ENCODE measurements around the gene EGR4. TPM values are rescaled to one million over a fixed set of nuclear protein-coding genes. Genes with fewer than 3 reads are reported as not detected.

The EGR4 gene
- total and polyA plus RNA-seq, 4 donors, result 0.10 TPM; not detected in 3

DNA sequence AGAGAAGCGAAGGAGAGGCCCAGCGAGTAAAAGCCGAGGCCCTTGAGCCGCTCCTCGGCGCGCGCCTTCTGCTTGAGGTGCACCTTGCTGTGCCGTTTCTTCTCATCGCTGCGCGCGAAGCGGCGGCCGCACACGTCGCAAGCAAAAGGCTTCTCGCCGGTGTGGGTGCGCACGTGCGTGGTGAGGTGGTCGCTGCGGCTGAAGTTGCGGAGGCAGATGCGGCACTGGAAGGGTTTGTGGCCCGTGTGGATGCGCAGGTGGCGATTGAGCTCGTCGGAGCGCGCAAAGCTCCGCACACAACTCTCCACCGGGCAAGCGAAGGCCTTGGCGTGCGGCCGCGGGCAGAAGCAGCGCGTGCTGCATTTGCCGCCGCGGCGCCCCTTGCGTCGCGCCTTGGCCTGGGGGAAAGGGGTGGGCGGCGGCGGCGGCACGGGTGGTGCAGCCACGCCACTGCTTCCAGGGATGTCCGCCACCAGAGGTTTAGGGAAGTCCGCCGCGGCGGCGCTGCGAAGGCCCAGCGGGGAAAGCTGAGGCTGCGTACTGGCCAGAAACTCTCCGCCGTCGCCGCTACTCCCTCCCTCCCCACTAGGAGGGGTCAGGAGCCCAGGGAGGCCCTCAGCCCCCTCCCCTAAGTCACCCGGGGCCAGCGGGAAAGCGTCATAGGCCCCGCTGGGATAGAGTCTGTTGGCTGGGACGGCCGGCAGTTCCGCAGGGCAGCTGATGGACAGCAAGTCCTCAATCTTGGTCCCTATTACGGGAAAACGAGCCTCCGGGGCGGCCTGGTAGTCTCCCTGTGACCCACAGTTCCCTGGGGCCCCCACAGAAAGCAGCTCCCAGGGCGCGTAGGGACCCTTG lies 1.7 kb downstream of the EGR4 start:
- peak in 2 of 6 donors; percentile 38 to 41 for DNase-seq (ENCODE audit: low read depth in 4 of 6, low spot score in 6 of 6)
- H3K36me3 ChIP-seq (ENCODE audit: control insufficient read depth, insufficient read depth, low read length), result no peaks in the 10 kb centered on the region
- H3K4me1 ChIP-seq (ENCODE audit: control insufficient read depth, insufficient read depth, low read length), result peaks cover 24% of the 10 kb centered on the region
- H3K27me3 ChIP-seq (ENCODE audit: control insufficient read depth, insufficient read depth, low read length), result peaks cover 82% of the 10 kb centered on the region
- no peak overlapping the region for H3K4me3 ChIP-seq (ENCODE audit: low read depth, low read length)
- no peak overlapping the region for H3K27ac ChIP-seq (ENCODE audit: low read depth, low read length)
- peaks cover 2% of the 10 kb centered on the region for H3K9me3 ChIP-seq (ENCODE audit: control insufficient read depth, insufficient read depth, low read length)
- under 1% methylated on average over 70 of the region's 82 CpGs for WGBS (ENCODE audit: insufficient coverage)

DNA sequence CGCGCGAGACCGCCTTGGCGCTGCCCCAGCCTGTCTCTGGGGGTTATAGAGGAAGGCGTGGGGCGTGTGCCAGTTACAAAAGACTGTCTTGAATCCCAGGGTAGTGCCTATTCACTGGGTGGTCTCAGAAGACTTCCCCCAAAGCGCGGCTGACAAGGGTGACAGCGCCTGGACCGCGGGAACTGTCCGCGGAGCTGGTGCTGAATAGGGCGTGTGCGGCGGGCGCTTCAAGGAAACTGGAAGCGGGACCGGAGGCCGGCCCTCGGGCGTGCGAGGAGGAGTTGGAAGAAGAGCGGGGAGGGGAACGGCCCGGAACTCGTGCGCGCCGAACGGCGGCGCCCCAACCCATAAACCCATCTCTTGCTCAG lies 2.3 kb downstream of the EGR4 start:
- H3K27ac ChIP-seq (ENCODE audit: low read depth, low read length), result no peak overlapping the region
- peaks cover 82% of the 10 kb centered on the region for H3K27me3 ChIP-seq (ENCODE audit: control insufficient read depth, insufficient read depth, low read length)
- DNase-seq (ENCODE audit: low read depth in 4 of 6, low spot score in 6 of 6), result peak in 2 of 6 donors; percentile 27 to 79
- no peak overlapping the region for H3K4me3 ChIP-seq (ENCODE audit: low read depth, low read length)
- WGBS (ENCODE audit: insufficient coverage), result 1% methylated on average over 34 of the region's 34 CpGs
- peaks cover 2% of the 10 kb centered on the region for H3K9me3 ChIP-seq (ENCODE audit: control insufficient read depth, insufficient read depth, low read length)
- peaks cover 24% of the 10 kb centered on the region for H3K4me1 ChIP-seq (ENCODE audit: control insufficient read depth, insufficient read depth, low read length)
- H3K36me3 ChIP-seq (ENCODE audit: control insufficient read depth, insufficient read depth, low read length), result no peaks in the 10 kb centered on the region

DNA sequence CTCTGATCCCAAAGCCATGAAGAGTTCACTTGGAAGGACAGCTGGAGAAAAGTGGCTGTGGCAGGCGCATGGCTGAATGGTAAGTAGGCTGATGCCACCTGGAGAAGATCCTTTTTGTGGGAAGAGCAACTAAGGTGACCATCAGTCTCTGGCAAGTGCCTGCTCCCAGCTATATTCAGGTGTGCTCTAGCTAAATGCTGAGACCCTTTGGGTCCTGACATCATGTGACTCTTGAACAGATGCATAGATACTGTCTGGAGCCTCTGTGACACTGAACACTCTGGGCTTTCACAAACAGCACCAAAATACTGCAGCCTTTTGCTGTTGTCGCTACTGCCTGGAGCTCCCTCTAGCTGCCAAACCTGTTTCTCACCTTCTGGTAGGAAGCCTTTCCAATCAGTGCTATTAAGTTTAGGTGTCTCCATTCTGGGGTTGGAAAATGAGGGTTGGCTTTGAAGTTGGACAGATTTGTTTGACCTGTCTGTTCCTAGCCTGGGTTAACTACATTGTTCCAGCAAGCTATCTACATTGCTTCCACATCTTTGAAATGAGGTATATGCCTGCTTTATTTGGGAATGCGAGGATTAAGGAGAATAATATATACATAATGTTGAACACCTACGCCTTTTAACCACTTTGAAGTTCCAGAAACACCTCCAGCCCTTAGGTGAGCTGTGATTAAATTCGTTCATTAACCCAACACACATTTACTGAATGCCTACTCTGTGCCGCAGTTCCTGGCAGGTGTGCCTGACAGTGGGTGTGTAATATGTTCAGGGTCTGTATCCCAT lies 3.1 kb downstream of the EGR4 start:
- DNase-seq (ENCODE audit: low read depth in 4 of 6, low spot score in 6 of 6), result peak in 2 of 6 donors; percentile 60 to 77
- peaks cover 2% of the 10 kb centered on the region for H3K9me3 ChIP-seq (ENCODE audit: control insufficient read depth, insufficient read depth, low read length)
- no peaks in the 10 kb centered on the region for H3K36me3 ChIP-seq (ENCODE audit: control insufficient read depth, insufficient read depth, low read length)
- H3K4me3 ChIP-seq (ENCODE audit: low read depth, low read length), result no peak overlapping the region
- peaks cover 25% of the 10 kb centered on the region for H3K4me1 ChIP-seq (ENCODE audit: control insufficient read depth, insufficient read depth, low read length)
- H3K27ac ChIP-seq (ENCODE audit: low read depth, low read length), result no peak overlapping the region
- 87% methylated on average over 1 of the region's 6 CpGs for WGBS (ENCODE audit: insufficient coverage)
- H3K27me3 ChIP-seq (ENCODE audit: control insufficient read depth, insufficient read depth, low read length), result peaks cover 80% of the 10 kb centered on the region

DNA sequence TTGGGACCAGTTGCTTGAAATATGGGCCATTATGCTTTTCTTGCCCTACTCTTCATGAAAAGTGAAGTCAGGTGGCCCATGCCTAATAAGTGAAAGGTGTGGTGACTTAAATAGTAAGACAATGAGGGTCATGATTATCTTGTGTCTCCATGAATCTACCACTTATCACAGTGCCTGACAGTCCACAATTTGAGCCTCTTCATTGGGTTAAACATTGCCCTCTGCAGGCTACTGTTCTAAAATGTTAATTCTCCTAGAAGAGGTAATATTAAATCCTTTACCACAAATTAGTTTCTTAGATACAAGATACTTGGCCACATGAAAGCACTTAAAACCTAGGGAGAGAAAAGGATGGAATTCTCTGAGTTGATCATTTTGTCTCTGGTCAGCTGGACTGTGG lies 4.0 kb downstream of the EGR4 start:
- Histone ChIP-seq H3K9me3 (ENCODE audit: control insufficient read depth, insufficient read depth, low read length) (peaks cover 1% of the 10 kb centered on the region), H3K27me3 (ENCODE audit: control insufficient read depth, insufficient read depth, low read length) (peaks cover 75% of the 10 kb centered on the region), H3K36me3 (ENCODE audit: control insufficient read depth, insufficient read depth, low read length) (no peaks in the 10 kb centered on the region)

DNA sequence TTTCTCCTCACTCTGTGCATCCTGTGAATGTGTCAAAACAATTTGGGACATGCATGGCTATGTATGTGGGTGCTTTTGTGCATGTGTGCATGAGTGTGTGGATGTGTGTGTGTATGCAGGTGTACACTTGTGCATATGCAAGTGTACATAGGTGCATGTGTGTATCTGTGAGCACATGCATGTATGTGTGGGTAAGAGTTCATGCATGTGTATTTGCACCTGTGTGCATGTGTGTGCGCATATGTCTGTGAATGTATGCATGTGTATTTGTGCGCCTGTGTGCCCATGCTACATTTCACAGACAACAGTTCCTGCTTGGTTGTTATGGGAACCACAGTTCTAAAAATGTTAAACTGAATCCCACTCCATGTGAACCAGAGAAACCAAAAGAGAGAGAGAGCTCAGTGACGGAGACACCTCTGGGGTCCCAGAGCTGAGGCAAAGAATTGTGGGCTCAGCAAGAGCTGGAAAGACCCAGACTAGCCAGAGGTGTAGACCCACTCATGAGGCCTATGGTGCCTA lies 7.2 kb downstream of the EGR4 start:
- H3K27me3 ChIP-seq (ENCODE audit: control insufficient read depth, insufficient read depth, low read length), result peaks cover 46% of the 10 kb centered on the region
- H3K4me3 ChIP-seq (ENCODE audit: low read depth, low read length), result no peak overlapping the region
- H3K9me3 ChIP-seq (ENCODE audit: control insufficient read depth, insufficient read depth, low read length), result no peaks in the 10 kb centered on the region
- 30% methylated on average over 1 of the region's 3 CpGs for WGBS (ENCODE audit: insufficient coverage)
- DNase-seq (ENCODE audit: low read depth in 4 of 6, low spot score in 6 of 6), result peak in 1 of 6 donors; percentile 61
- H3K4me1 ChIP-seq (ENCODE audit: control insufficient read depth, insufficient read depth, low read length), result peaks cover 29% of the 10 kb centered on the region
- no peak overlapping the region for H3K27ac ChIP-seq (ENCODE audit: low read depth, low read length)
- H3K36me3 ChIP-seq (ENCODE audit: control insufficient read depth, insufficient read depth, low read length), result no peaks in the 10 kb centered on the region

More for the DNA sequence above, 4.0 kb downstream of the EGR4 start:
- no peak overlapping the region for H3K27ac ChIP-seq (ENCODE audit: low read depth, low read length)
- H3K4me3 ChIP-seq (ENCODE audit: low read depth, low read length), result no peak overlapping the region
- peaks cover 34% of the 10 kb centered on the region for H3K4me1 ChIP-seq (ENCODE audit: control insufficient read depth, insufficient read depth, low read length)
- DNase-seq (ENCODE audit: low read depth in 4 of 6, low spot score in 6 of 6), result no peak

DNA sequence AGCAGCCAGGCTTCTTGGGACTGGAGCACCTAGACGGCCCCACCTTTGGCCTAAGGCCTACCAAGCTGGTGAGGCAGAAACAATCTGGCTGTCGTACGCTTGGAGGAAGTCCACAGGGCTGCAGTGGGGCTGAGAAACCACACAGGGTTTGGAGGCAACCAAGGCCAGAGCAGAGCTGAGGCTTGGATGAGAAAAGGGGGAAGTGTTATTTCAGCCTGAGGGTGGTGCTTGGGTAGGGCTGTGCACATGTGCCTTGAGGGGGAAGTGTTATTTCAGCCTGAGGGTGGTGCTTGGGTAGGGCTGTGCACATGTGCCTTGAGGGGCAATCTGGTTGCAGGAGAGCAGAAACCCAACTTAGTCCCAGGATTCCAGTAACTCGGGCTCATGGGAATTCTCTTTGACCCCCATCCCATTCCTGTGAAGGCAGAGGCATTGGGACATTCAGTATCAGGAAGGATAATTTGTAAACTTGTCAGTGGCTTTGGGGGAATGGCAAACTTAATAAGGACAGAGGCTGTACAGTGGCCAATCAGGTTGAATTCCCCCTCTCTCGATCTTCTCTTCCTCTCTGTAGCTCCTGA lies 8.1 kb downstream of the EGR4 start:
- peaks cover 36% of the 10 kb centered on the region for H3K27me3 ChIP-seq (ENCODE audit: control insufficient read depth, insufficient read depth, low read length)
- no peaks in the 10 kb centered on the region for H3K9me3 ChIP-seq (ENCODE audit: control insufficient read depth, insufficient read depth, low read length)
- peak overlapping the region; percentile 54 for H3K4me3 ChIP-seq (ENCODE audit: low read depth, low read length)
- H3K36me3 ChIP-seq (ENCODE audit: control insufficient read depth, insufficient read depth, low read length), result no peaks in the 10 kb centered on the region
- peaks cover 25% of the 10 kb centered on the region for H3K4me1 ChIP-seq (ENCODE audit: control insufficient read depth, insufficient read depth, low read length)
- H3K27ac ChIP-seq (ENCODE audit: low read depth, low read length), result no peak overlapping the region
- peak in 1 of 6 donors; percentile 22 for DNase-seq (ENCODE audit: low read depth in 4 of 6, low spot score in 6 of 6)
- WGBS (ENCODE audit: insufficient coverage), result 33% methylated on average over 4 of the region's 5 CpGs

DNA sequence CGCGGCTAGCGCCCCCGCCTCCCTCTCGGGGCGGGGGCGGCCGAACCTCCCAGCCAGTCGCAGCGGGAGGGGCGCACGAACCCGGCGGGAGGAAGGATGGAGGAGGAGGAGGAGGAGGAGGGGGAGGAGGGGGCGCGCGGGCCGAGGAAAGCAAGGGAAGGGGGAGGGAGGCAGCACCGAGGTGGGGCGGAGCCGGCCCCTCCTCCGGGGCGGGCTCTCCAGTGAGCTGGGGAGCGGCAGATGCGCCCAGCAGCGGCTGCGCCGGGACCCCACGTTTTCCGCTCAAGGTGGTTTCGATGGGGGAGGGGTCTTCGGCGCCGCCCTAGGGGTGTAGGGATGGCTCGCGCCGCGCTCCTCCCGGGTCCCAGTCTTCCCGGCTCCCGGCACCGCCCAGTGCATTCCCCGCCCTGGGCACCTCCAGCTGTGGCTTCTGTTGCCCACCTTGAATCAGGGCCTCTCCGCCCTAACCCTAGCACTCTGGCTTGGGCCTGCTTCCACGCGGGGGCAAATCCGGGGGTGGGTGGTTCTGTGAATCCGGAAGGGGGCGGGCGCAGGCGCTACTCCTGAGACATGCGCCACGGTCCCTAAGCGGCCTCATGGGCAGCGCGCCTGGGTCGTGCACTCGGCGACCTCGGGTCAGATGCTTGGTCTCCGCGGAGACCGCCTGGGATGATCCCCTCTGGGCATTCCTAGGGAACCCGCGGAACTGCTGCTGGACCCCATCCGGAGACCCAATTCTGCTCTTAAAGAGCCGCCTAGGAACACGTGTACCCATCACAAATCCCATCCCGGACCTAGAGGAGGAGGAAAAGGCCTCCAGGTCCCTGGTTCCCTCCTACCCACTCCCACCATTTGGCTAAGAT lies 8.8 kb downstream of the EGR4 start, which contains the start of gene FBXO41:
TSS of gene FBXO41 (minus strand) at position 183 of the 863 bp plus-strand sequence. CDS start 14,848 bp downstream, outside the sequence.
- DNase-seq (ENCODE audit: low read depth in 4 of 6, low spot score in 6 of 6), result peak in 2 of 6 donors; percentile 82 to 89
- 1% methylated on average over 55 of the region's 69 CpGs for WGBS (ENCODE audit: insufficient coverage)
- Histone ChIP-seq H3K27ac (ENCODE audit: low read depth, low read length) (no peak within 1 kb of the TSS), H3K4me1 (ENCODE audit: control insufficient read depth, insufficient read depth, low read length) (peaks cover 25% of the 10 kb centered on the region), H3K36me3 (ENCODE audit: control insufficient read depth, insufficient read depth, low read length) (no peaks in the 10 kb centered on the region), H3K4me3 (ENCODE audit: low read depth, low read length) (peak within 1 kb of the TSS; percentile 54), H3K9me3 (ENCODE audit: control insufficient read depth, insufficient read depth, low read length) (no peaks in the 10 kb centered on the region), H3K27me3 (ENCODE audit: control insufficient read depth, insufficient read depth, low read length) (peaks cover 29% of the 10 kb centered on the region)

DNA sequence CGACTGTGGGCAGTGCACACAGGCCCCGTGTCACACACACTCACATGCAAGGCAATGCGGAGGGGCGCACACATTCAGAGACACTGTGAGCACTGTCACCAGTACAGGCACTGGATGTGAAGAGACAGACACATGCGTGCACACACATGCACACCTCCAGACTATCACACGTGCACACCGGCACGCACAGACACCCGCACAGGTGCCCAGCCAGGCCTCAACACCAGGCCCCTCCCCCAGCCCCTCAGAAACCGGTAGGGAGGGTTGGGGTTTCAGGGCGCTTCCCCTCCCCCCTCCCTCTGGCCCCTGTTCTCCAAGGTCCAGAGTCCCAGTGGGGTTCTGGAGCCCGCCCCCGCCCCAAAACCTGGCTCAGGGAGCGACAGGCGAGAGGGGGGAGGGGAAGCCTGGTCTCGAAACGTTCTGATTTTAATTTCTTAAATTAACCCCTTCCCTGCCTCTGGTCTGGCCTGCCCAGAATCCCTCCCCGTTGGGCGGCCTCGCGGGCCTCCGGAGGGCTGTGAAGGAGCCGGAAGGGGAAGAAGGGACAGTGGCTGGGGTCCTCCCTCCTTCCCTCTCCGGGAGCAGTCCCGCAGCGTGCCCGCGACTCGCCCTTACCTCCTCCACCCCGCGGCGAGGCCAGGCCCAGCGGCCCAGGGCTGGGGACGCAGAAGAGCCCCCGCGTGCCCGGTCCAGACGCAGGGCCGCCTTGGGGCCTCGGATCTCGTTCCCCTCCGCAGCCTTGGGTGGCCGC lies 9.6 kb downstream of the EGR4 start:
- no peak overlapping the region for H3K27ac ChIP-seq (ENCODE audit: low read depth, low read length)

More for the DNA sequence above, 9.6 kb downstream of the EGR4 start:
- Histone ChIP-seq H3K4me3 (ENCODE audit: low read depth, low read length) (peak overlapping the region; percentile 54), H3K4me1 (ENCODE audit: control insufficient read depth, insufficient read depth, low read length) (peaks cover 25% of the 10 kb centered on the region), H3K36me3 (ENCODE audit: control insufficient read depth, insufficient read depth, low read length) (no peaks in the 10 kb centered on the region), H3K9me3 (ENCODE audit: control insufficient read depth, insufficient read depth, low read length) (no peaks in the 10 kb centered on the region), H3K27me3 (ENCODE audit: control insufficient read depth, insufficient read depth, low read length) (peaks cover 21% of the 10 kb centered on the region)
- peak in 2 of 6 donors; percentile 47 to 74 for DNase-seq (ENCODE audit: low read depth in 4 of 6, low spot score in 6 of 6)
- 2% methylated on average over 31 of the region's 43 CpGs for WGBS (ENCODE audit: insufficient coverage)
